Measurements from ENCODE around the gene ERV3-1.
A peak's percentile ranks its signal among the peaks of the same experiment; 100 is the strongest.
"Not testable (repeated sequence)": the region's sequence is repeated elsewhere in the genome, so short reads cannot be mapped to it uniquely, and the experiment has no call there.

ERV3-1 gene

GRCh38 chr7:65001291-65001814 is 5.1 kb downstream of the ERV3-1 start:
- no peak for DNase-seq (ENCODE audit: low spot score)

GRCh38 chr7:64999165-65000004 is 7.1 kb downstream of the ERV3-1 start:
- DNase-seq (ENCODE audit: low spot score): no peak

GRCh38 chr7:64998865-64999164 is 7.7 kb downstream of the ERV3-1 start:
- DNase-seq (ENCODE audit: low spot score): no peak

- DNase-seq (ENCODE audit: low spot score): no peak
Observed at GRCh38 chr7:64997927-64998391, 8.5 kb downstream of the ERV3-1 start.

DNA sequence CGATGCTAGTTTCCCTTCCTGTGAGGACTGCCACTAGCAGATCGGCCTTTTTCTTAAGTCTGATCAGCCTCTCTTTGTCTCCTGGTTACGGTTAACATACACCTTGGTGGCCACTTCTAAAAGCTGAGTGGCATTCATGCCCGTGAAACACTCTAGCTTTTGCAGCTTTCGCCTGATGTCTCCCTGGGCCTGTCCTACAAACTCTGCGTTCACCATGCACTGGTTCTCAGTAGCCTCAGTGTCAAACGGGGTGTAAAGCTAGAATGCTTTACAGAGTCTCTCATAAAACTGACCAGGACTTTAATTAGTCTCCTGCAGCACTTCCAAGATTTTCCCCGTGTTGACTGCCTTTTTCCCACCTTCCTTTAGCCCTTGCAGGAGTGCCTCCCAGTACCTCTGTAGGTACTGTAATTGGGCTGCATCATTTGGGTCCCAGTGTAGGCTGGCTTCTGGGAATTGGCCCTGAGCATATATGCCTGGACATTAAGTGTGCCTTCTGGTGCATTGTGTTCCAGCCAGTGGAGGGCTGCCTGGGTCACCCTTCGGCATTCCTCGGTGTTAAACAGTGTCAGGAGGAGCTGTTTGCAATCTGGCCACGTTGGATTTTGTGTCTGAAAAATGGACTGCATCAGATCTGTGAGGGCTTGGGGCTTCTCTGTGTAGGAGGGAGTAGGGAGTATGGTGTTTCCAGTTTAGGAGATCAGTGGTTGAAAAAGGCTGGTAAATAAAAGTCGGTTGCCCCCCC is 9.2 kb downstream of the ERV3-1 start:
- no peak for DNase-seq (ENCODE audit: low spot score)

GRCh38 chr7:64996305-64996704 is 10.2 kb downstream of the ERV3-1 start:
- no peak for DNase-seq (ENCODE audit: low spot score)

DNA sequence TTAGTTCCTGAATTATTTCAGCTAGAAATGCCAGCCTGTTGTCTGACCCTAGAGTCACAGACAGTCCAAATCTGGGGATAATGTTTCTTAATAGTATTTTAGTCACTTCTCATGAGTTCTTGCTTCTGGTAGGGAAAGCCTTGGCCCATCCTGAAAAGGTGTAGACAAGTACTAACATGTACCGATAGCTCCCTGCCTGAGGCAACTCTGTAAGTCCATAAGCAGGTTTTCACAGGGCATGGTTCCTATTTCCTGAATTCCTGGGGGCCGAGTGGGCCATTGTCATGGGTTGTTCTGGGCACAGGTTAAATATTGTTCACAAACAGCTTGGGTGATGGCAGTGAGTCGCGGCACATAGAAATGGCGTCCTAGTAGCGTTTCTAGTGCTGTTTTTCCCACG is 12.6 kb downstream of the ERV3-1 start:
- no peak for DNase-seq (ENCODE audit: low spot score)

GRCh38 chr7:64992971-64993370 is 13.5 kb downstream of the ERV3-1 start:
- DNase-seq (ENCODE audit: low spot score): no peak

DNA sequence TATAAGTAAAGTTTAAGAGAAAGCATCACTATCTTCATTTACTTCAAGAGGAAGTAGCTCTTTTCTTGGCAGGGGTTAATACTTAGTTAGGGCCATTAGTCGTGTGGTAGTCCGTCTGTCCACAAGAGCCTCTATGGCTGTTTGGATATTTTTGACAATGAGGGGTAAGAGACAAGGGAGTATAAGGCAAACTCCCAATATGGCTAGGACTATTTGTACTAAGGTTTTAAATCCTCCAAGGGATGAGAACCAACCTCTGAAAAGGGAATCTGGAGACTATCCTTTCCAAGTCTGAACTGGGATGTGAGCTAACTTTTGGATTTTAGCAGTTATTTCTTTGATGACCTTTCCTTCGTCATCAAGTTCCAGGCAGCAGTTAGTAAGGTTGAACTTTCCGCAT is 15.6 kb downstream of the ERV3-1 start, which contains the start of gene ZNF117:
ZNF117 (minus strand) TSS at position 101 of the 400 bp plus-strand sequence.
- DNase-seq (ENCODE audit: low spot score): no peak

DNA sequence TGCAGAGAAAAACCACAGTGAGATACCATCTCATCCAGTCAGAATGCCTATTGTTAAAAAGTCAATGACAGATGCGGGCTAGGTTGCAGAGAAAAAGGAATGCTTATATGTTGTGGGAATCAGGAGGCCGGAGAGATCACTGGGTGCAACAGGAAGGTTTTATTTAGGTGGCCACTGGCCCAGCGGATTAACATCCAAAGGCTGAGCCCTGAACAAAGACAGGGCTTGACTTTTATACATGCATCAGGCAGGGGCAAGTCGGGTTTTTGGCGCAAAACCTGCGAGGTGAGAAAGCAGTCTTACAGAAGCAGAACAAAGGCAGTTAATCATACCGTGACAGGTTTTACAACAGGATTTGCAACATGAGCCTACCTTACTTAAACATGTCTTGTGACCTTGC is 16.3 kb downstream of the ERV3-1 start:
- DNase-seq (ENCODE audit: low spot score): no peak

- DNase-seq (ENCODE audit: low spot score): no peak
Observed at GRCh38 chr7:64978497-64979203, 27.8 kb downstream of the ERV3-1 start.

DNA sequence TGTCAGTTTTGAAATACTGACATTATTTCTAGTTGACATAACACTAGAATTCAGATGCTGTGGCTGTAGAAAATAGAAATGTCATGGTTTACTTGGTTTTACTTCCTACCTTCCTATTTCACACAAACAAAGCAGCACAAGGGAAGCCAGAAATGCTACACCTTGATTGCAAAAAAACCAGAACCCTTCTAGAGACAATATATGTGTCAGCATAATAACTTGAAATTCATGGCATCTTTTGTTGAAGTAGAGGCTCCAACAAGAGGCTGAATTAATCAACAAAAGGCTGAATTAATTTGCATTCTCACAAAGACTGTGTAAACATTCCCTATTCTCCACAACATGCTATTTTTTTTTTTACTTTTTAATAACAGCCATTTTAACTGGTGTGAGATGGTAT is 40.9 kb downstream of the ERV3-1 start:
- no peak for DNase-seq (ENCODE audit: low spot score)

GRCh38 chr7:64959072-64959747 is 47.3 kb downstream of the ERV3-1 start:
- DNase-seq (ENCODE audit: low spot score): no peak

DNA sequence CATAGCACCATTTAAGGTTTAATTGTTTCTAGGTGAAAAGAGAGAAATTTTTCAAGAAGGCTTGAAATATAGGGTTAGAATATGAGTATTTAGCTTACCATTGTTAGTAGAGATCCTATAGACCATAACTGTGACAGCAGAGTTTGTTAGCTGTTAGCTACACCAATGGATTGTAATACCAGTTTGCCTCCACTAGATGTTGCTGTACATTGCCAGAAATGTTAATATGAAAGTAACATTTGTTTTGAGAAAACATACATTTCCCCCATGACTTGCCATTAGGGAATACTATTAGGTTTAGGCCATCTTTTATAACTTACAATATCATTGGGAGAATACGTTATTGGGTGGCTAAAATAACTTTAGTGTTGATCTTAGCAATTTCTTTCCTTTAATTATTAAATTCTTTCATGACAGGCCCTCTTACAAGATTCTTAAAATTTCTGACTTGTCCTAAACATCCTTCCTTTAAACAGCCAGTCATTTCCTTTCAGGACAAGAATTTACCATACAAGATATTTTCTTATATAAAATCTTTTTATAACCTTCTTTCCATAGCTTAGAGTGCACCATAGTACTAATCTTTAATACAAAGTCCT is 55.1 kb downstream of the ERV3-1 start:
- DNase-seq (ENCODE audit: low spot score): peak; percentile 46

GRCh38 chr7:64950673-64951072 is 55.8 kb downstream of the ERV3-1 start:
- not testable (repeated sequence) for DNase-seq (ENCODE audit: low spot score)

DNA sequence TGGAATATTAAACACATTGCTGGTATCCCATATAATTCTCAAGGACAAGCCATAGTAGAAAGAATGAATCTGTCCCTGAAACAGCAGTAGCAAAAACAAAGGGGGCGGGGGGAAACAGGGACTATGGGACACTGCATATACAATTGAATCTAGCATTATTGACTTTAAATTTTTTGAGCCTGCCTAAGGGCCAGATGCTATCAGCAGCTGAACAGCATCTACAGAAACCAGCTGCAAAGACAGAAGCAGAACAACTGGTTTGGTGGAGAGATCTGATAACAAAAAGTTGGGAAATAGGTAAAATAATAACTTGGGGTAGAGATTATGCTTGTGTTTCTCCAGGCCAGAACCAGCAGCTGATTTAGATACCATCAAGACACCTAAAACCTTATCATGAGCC is 57.7 kb downstream of the ERV3-1 start:
- not testable (repeated sequence) for DNase-seq (ENCODE audit: low spot score)

GRCh38 chr7:64947252-64948000 is 59.1 kb downstream of the ERV3-1 start:
- no peak for DNase-seq (ENCODE audit: low spot score)

DNA sequence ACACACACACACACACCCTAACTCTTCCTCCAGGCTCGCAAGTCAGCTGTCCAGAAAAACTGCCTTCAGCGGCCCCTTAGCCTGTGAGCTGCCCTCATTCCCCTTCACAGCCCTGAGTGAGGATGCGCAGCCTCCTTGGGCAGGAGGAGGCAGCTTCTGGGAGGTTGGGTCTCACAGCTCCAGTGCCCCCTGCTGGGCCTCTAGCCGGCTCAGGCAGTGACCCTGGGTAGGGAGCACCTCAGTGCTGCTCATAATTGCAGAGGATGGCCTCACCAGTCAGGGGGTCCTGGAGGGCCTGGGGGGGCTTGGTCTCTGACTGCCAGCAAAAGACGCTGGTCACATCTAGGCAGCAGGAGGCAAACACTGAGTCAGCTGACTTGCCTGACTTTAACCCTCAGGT is 59.7 kb downstream of the ERV3-1 start:
- DNase-seq (ENCODE audit: low spot score): no peak

- DNase-seq (ENCODE audit: low spot score): no peak
Observed at GRCh38 chr7:64945503-64946175, 60.8 kb downstream of the ERV3-1 start.
